Mesenchymal stem cell (in vitro differentiated cells and primary cell): ENCODE results near the gene NRG3.

ENCODE experiments used
- DNase-seq: peaks from one replicate; pipeline ENCODE4 v3.0.0-alpha.2; 2013
- H2AFZ ChIP-seq: one replicate; pipeline ENCODE4 v1.6.1; 2013; ENCODE audit warnings: low read depth, mild to moderate bottlenecking, control low read depth, inconsistent platforms, low read length, moderate library complexity
- H2AK5ac ChIP-seq: 2 replicates; pipeline ENCODE4 v1.6.1; 2013; ENCODE audit warnings: low read length, moderate library complexity, mild to moderate bottlenecking, inconsistent platforms; ENCODE audit not compliant: severe bottlenecking
- H2BK120ac ChIP-seq: one replicate; pipeline ENCODE4 v1.6.1; 2013; ENCODE audit warnings: low read depth, mild to moderate bottlenecking, inconsistent platforms, low read length, moderate library complexity
- H2BK12ac ChIP-seq, 2 experiments: one replicate each; pipeline ENCODE4 v1.6.1; 2013; ENCODE audit warnings: inconsistent platforms in 2 of 2, low read length in 2 of 2, mild to moderate bottlenecking in 2 of 2, moderate library complexity in 2 of 2, control low read depth in 1 of 2
- H2BK15ac ChIP-seq: one replicate; pipeline ENCODE4 v1.6.1; 2013; ENCODE audit warnings: mild to moderate bottlenecking, low read depth, inconsistent platforms; ENCODE audit not compliant: poor library complexity, severe bottlenecking
- H2BK5ac ChIP-seq: 2 replicates; pipeline ENCODE4 v1.6.1; 2013; ENCODE audit warnings: low read depth, mild to moderate bottlenecking, low read length, control low read depth, inconsistent platforms; ENCODE audit not compliant: poor library complexity, severe bottlenecking
- H3K14ac ChIP-seq, 2 experiments: one replicate each; pipeline ENCODE4 v1.6.1; 2013; ENCODE audit warnings: inconsistent platforms in 2 of 2, low read length in 2 of 2, control low read depth in 1 of 2, mild to moderate bottlenecking in 1 of 2, moderate library complexity in 1 of 2
- H3K18ac ChIP-seq, 2 experiments: one replicate each; pipeline ENCODE4 v1.6.1; 2013; ENCODE audit warnings: inconsistent platforms in 2 of 2, low read length in 2 of 2, control low read depth in 1 of 2, low read depth in 1 of 2, mild to moderate bottlenecking in 1 of 2
- H3K23ac ChIP-seq, 2 experiments: one replicate each; pipeline ENCODE4 v1.6.1; 2013; ENCODE audit warnings: inconsistent platforms in 2 of 2, low read length in 2 of 2, mild to moderate bottlenecking in 2 of 2, moderate library complexity in 2 of 2, control low read depth in 1 of 2
- H3K27ac ChIP-seq: 2 replicates; pipeline ENCODE4 v1.5.1; 2013; ENCODE audit warnings: mild to moderate bottlenecking, moderate library complexity, low read length, control low read depth, inconsistent platforms; ENCODE audit not compliant: poor library complexity, severe bottlenecking
- H3K27me3 ChIP-seq, 2 experiments: 2 replicates each; pipeline versions ENCODE4 v1.6.1 to v1.7.0; 2013; ENCODE audit warnings: low read length in 2 of 2, mild to moderate bottlenecking in 2 of 2, moderate library complexity in 2 of 2, control low read depth in 1 of 2, inconsistent platforms in 1 of 2; ENCODE audit not compliant: control insufficient read depth in 1 of 2, insufficient read depth in 1 of 2
- H3K36me3 ChIP-seq, 2 experiments: 2 replicates each; pipeline versions ENCODE4 v1.6.1 to v1.7.0; 2013; ENCODE audit warnings: low read length in 2 of 2, control low read depth in 1 of 2, inconsistent platforms in 1 of 2, low read depth in 1 of 2, mild to moderate bottlenecking in 1 of 2; ENCODE audit not compliant: insufficient read depth in 2 of 2, control insufficient read depth in 1 of 2
- H3K4ac ChIP-seq, 2 experiments: one replicate each; pipeline ENCODE4 v1.6.1; 2013; ENCODE audit warnings: inconsistent platforms in 2 of 2, low read length in 2 of 2, mild to moderate bottlenecking in 2 of 2, moderate library complexity in 2 of 2, control low read depth in 1 of 2, low read depth in 1 of 2
- H3K4me1 ChIP-seq: 2 replicates; pipeline ENCODE4 v1.6.1; 2013; ENCODE audit warnings: low read depth, low read length, control low read depth; ENCODE audit not compliant: control insufficient read depth, insufficient read depth
- H3K4me2 ChIP-seq: 2 replicates; pipeline ENCODE4 v1.6.1; 2013; ENCODE audit warnings: low read length, mild to moderate bottlenecking, inconsistent platforms; ENCODE audit not compliant: poor library complexity, severe bottlenecking
- H3K4me3 ChIP-seq, 2 experiments: 2 replicates each; pipeline versions ENCODE4 v1.5.1 to v1.7.0; 2013; ENCODE audit warnings: low read length in 2 of 2, mild to moderate bottlenecking in 2 of 2, control low read depth in 1 of 2, low read depth in 1 of 2; ENCODE audit not compliant: insufficient read depth in 1 of 2
- H3K79me1 ChIP-seq: replicated peaks from 2 replicates; pipeline ENCODE4 v1.6.1; 2013; ENCODE audit warnings: mild to moderate bottlenecking, control low read depth, low read length, inconsistent platforms; ENCODE audit not compliant: poor library complexity, severe bottlenecking
- H3K9ac ChIP-seq: 2 replicates; pipeline ENCODE4 v1.7.0; 2013; ENCODE audit warnings: mild to moderate bottlenecking, low read length, moderate library complexity
- H3K9me3 ChIP-seq: 2 replicates; pipeline ENCODE4 v1.7.0; 2013; ENCODE audit warnings: mild to moderate bottlenecking, low read length; ENCODE audit not compliant: control insufficient read depth
- H4K8ac ChIP-seq: one replicate; pipeline ENCODE4 v1.6.1; 2013; ENCODE audit warnings: inconsistent platforms, mild to moderate bottlenecking, low read length, moderate library complexity
- H4K91ac ChIP-seq: one replicate; pipeline ENCODE4 v1.6.1; 2013; ENCODE audit warnings: mild to moderate bottlenecking, low read length, inconsistent platforms
- WGBS: methylation state at CpG from one replicate; pipeline ENCODE4 v1.1.7; 2013; ENCODE audit warnings: mixed read lengths; 5-methylcytosine and 5-hydroxymethylcytosine counted together

NRG3 gene

DNA sequence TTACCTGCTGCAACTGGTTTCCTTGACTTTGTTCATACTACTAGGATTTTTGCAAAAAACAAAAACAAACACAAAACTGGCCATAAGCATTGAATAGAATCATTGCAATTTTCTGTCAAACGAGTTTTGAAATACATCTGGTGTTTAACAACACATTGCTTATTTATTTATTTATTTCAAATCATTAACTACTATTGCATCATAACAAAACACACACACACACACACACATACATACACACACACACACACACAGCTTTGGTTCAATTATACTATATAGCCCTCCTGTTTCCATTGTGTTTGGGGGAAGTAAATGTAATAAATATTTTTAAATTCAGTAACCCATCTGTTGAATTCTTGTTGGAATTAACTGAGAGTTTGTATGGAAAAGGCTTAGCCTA is 43.8 kb downstream of the NRG3 start:
- Histone ChIP-seq H2AFZ (no peak overlapping the region), H3K18ac (no peak overlapping the region), H2BK120ac (no peak overlapping the region), H3K27me3 (no peaks in the 10 kb centered on the region), H2AK5ac (no peak overlapping the region), H3K23ac (no peak overlapping the region), H4K91ac (no peak overlapping the region), H3K4ac (no peak overlapping the region), H3K79me1 (no peaks in the 10 kb centered on the region), H2BK5ac (no peak overlapping the region), H2BK15ac (no peak overlapping the region), H3K4me2 (no peak overlapping the region), H2BK12ac (no peak overlapping the region), H3K9me3 (peaks cover 2% of the 10 kb centered on the region), H3K36me3 (no peaks in the 10 kb centered on the region), H3K14ac (no peak overlapping the region), H4K8ac (no peak overlapping the region), H3K4me3 (no peak overlapping the region), H3K4me1 (no peaks in the 10 kb centered on the region), H3K9ac (no peak overlapping the region), H3K27ac (no peak overlapping the region)
- DNase-seq, result no peak
- WGBS, result 40% methylated on average over 1 of the region's 1 CpG

DNA sequence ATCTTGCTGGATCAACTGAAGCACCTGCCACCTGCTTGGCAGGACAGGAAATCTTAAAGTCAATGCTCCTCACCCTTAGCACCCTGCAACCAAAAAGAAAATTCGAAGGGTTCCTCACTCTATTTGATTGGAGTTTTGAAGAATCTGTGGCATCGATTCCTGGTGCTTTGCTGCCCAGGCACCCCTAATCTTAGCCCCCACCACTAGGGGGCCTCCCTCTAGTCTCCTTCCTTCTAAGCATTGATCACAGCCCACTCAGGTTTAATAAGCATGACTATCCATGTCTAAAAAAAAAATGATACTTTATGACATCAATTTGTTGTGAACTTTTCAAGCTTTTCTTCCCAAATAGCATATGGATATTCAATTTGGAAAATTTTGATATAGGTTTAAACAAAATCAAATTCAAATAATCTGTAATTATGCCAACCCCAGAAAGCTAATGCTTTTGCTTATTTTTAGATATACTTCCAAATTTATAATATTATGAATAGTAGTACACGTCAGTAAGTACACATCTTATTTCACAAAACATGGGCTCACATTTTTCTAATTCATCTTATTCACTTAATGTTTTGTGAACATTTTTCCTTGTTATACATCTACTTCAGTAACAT is 45.3 kb downstream of the NRG3 start:
- Histone ChIP-seq H3K9ac (no peak overlapping the region), H4K8ac (no peak overlapping the region), H3K4ac (no peak overlapping the region), H3K36me3 (no peaks in the 10 kb centered on the region), H2BK12ac (no peak overlapping the region), H3K9me3 (peaks cover 2% of the 10 kb centered on the region), H3K23ac (no peak overlapping the region), H2BK15ac (no peak overlapping the region), H3K79me1 (no peaks in the 10 kb centered on the region), H3K14ac (no peak overlapping the region), H3K27ac (no peak overlapping the region), H4K91ac (no peak overlapping the region), H3K18ac (no peak overlapping the region), H3K4me3 (no peak overlapping the region), H3K27me3 (no peaks in the 10 kb centered on the region), H2AK5ac (no peak overlapping the region), H2AFZ (no peak overlapping the region), H2BK120ac (no peak overlapping the region), H3K4me2 (no peak overlapping the region), H2BK5ac (no peak overlapping the region), H3K4me1 (no peaks in the 10 kb centered on the region)
- 58% methylated on average over 2 of the region's 3 CpGs for WGBS
- no peak for DNase-seq

DNA sequence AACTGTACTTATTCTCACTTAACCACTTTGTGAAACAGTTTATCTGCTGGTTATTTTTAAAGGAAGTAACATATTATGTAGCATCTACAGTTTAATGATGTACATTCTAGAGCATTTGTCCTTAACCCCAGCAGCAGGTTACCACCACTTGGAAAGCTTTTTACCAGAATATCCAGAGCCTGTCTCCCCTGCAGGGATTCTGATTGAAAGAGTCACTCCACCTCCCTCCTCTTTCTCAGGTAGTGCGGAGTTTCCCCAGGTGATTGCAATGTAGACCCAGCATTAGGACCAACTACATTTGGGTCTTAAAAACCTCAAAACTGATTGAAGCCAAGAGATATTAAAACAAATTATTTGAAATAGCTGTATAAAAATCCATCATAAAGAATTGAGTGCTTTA is 53.1 kb downstream of the NRG3 start:
- Histone ChIP-seq H3K18ac (no peak overlapping the region), H2AFZ (no peak overlapping the region), H3K9ac (no peak overlapping the region), H3K4ac (no peak overlapping the region), H2AK5ac (no peak overlapping the region), H3K27me3 (no peaks in the 10 kb centered on the region), H2BK12ac (no peak overlapping the region), H3K4me1 (no peaks in the 10 kb centered on the region), H3K4me3 (no peak overlapping the region), H3K4me2 (no peak overlapping the region), H4K91ac (no peak overlapping the region), H2BK15ac (no peak overlapping the region), H3K14ac (no peak overlapping the region), H4K8ac (no peak overlapping the region), H3K79me1 (no peaks in the 10 kb centered on the region), H3K23ac (no peak overlapping the region), H3K27ac (no peak overlapping the region), H3K9me3 (no peaks in the 10 kb centered on the region), H3K36me3 (no peaks in the 10 kb centered on the region), H2BK5ac (no peak overlapping the region), H2BK120ac (no peak overlapping the region)
- no CpG with 5 or more reads among the region's 1 CpG for WGBS
- no peak for DNase-seq

DNA sequence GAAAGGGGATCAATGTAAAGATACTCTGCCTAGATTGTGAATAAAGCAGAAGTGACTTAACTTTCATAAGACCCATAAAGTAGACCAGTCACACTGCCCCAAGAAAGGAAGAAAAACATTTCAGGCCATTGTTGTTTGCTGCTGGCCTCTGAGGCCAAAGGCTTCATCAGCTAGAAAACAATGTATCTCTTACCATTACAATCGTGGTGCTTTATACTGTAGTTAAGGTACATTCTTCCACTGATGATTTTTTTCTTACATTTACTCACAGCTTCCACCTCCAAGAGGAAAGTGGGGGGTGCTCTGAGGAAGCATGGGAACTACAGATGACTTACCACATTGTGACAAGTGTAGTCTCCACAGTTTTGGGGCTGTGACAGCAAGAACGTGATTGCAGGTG is 68.6 kb downstream of the NRG3 start:
- Histone ChIP-seq H2BK120ac (no peak overlapping the region), H3K4ac (no peak overlapping the region), H2AFZ (no peak overlapping the region), H2BK5ac (no peak overlapping the region), H2AK5ac (no peak overlapping the region), H3K36me3 (no peaks in the 10 kb centered on the region), H2BK15ac (no peak overlapping the region), H3K4me1 (no peaks in the 10 kb centered on the region), H3K23ac (no peak overlapping the region), H3K9ac (no peak overlapping the region), H3K79me1 (no peaks in the 10 kb centered on the region), H3K14ac (no peak overlapping the region), H4K8ac (no peak overlapping the region), H3K9me3 (peaks cover 16% of the 10 kb centered on the region), H3K27ac (no peak overlapping the region), H3K27me3 (no peaks in the 10 kb centered on the region), H2BK12ac (no peak overlapping the region), H3K4me3 (no peak overlapping the region), H3K18ac (no peak overlapping the region), H4K91ac (no peak overlapping the region), H3K4me2 (no peak overlapping the region)
- WGBS, result 27% methylated on average over 1 of the region's 2 CpGs
- no peak for DNase-seq
